ENCODE data around the gene STAT5B.
"Not testable (repeated sequence)": the region's sequence is repeated elsewhere in the genome, so short reads cannot be mapped to it uniquely, and the experiment has no call there.

Gene STAT5B

DNA sequence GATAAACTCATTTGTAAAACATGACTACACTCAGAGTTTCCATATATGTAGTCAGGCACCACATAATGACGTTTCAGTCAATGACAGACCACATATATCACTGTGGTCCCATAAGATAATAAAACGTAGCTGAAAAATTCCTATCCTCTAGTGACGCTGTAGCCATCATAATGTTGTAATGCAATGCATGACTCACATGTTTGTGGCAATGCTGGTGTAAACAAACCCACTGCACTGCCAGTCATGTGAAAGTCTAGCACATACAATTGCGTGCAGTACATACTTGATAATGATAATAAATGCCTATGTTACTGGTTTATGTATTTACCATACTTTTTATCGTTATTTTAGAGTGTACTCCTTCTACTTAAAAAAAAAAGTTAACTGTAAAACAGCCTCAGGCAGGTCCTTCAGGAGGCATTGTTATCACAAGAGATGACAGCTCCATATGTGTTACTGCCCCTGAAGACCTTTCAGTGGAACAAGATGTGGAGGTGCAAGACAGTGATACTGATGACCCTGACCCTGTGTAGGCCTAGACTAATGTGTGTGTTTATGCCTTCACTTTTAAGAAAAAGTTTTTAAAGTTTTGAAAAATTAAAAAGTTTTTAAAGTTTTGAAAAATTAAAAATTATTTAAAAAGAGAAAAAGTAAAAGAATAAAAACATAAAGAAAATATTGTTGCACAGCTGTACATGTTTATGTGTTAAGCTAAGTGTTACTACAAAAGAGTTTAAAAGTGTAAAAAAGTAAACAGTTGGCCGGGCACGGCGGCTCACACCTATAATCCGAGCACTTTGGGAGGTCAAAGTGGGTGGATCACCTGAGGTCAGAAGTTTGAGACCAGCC lies 9.0 kb downstream of the STAT5B start:
- H3K4me3 ChIP-seq (ENCODE audit: low read depth, low read length): no peak overlapping the region
- TF ChIP-seq, protein P1, sequence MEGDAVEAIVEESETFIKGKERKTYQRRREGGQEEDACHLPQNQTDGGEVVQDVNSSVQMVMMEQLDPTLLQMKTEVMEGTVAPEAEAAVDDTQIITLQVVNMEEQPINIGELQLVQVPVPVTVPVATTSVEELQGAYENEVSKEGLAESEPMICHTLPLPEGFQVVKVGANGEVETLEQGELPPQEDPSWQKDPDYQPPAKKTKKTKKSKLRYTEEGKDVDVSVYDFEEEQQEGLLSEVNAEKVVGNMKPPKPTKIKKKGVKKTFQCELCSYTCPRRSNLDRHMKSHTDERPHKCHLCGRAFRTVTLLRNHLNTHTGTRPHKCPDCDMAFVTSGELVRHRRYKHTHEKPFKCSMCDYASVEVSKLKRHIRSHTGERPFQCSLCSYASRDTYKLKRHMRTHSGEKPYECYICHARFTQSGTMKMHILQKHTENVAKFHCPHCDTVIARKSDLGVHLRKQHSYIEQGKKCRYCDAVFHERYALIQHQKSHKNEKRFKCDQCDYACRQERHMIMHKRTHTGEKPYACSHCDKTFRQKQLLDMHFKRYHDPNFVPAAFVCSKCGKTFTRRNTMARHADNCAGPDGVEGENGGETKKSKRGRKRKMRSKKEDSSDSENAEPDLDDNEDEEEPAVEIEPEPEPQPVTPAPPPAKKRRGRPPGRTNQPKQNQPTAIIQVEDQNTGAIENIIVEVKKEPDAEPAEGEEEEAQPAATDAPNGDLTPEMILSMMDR (IDR thresholded peaks at IDR 0.05; ENCODE audit: low read depth, low read length): no peak
- peak; percentile 82 for DNase-seq (ENCODE audit: low read depth, low spot score)
- in situ Hi-C loops (cut with HindIII; ENCODE audit: low sequenced_read_pairs): no loop called here

DNA sequence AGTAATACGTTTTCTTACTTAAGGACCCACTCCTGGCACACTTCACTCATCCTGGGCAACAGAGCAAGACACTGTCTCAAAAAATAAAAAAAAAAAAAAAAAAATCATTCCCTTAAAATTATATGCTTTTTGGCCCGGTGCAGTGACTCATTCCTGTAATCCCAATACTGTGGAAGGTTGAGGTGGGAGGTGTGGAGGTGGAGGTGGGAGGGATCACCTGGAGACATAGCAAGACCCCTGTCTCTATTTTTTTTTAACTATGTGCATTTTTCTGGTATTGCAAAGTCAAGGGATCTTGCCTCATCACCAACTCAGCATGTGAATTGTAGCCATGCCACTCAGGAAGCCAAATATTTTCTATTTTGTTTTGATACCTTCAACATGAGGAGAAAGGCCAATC lies 9.7 kb downstream of the STAT5B start:
- DNase-seq (ENCODE audit: low read depth, low spot score): no peak
- TF ChIP-seq, protein P1 (IDR thresholded peaks at IDR 0.05; ENCODE audit: low read depth, low read length): no peak
- H3K4me3 ChIP-seq (ENCODE audit: low read depth, low read length): no peak overlapping the region
- in situ Hi-C loops (cut with HindIII; ENCODE audit: low sequenced_read_pairs): no loop called here

DNA sequence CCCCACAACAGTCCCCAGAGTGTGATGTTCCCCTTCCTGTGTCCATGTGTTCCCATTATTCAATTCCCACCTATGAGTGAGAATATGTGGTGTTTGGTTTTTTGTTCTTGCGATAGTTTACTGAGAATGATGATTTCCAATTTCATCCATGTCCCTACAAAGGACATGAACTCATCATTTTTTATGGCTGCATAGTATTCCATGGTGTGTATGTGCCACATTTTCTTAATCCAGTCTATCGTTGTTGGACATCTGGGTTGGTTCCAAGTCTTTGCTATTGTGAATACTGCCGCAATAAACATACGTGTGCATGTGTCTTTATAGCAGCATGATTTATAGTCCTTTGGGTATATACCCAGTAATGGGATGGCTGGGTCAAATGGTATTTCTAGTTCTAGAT lies 11.8 kb downstream of the STAT5B start:
- H3K4me3 ChIP-seq (ENCODE audit: low read depth, low read length); DNase-seq (ENCODE audit: low read depth, low spot score); in situ Hi-C loops (cut with HindIII; ENCODE audit: low sequenced_read_pairs): not testable (repeated sequence)

DNA sequence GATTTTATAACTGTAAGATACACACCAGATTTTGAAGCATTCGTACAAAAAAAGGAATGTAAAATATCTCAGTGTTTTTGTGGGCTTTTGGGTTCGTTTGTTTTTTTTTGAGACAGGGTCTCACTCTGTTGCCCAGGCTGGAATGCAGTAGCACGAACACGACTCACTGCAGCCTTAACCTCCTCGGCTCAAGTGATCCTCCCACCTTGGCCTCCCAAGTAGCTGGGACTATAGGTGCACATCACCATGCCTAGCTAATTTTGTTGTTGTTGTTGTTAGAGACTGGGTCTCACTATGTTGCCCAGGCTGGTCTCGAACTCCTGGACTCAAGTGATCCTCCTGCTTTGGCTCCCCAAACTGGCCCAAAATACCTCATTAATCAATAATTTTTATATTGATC lies 15.9 kb downstream of the STAT5B start:
- TF ChIP-seq, protein P1 (IDR thresholded peaks at IDR 0.05; ENCODE audit: low read depth, low read length): no peak
- no peak for DNase-seq (ENCODE audit: low read depth, low spot score)
- in situ Hi-C loops (cut with HindIII; ENCODE audit: low sequenced_read_pairs): no loop called here
- H3K4me3 ChIP-seq (ENCODE audit: low read depth, low read length): no peak overlapping the region

DNA sequence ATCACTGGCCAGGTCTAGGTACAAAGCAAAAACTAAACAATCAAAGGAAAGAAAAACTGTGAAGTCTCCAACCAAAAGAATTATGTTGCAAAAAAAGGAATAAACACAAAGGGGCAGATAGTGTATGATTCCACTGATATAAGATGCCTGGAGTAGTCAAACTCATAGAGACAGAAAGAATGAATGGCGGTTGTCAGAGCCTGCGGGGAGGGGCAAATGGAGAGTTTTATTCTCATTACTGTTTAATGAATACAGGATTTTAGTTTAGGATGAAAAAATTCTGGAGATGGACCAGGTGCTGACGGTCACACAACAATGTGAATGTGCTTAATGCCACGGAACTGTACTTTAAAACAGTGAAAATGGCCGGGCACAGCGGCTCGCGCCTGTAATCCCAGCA lies 20.7 kb downstream of the STAT5B start:
- TF ChIP-seq, protein P1 (IDR thresholded peaks at IDR 0.05; ENCODE audit: low read depth, low read length): no peak
- DNase-seq (ENCODE audit: low read depth, low spot score): no peak
- in situ Hi-C loops (cut with HindIII; ENCODE audit: low sequenced_read_pairs): no loop called here
- no peak overlapping the region for H3K4me3 ChIP-seq (ENCODE audit: low read depth, low read length)

DNA sequence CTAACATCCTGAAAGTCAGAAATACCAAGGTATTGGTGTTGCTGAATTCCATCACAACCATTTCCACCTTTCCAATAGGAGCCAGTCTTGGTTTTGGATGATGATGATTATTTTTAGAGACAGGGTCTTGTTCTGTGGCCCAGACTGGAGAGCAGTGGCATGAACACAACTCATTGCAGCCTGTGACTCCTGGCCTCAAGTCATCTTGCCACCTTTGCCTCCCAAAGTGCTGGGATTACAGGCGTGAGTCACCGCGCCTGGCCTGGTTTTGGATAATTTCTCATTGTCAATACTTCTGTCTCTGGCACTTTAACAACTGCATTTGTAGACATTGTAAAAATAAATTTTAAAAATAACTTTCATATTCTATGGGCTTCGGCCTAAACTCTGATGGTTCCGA lies 22.6 kb downstream of the STAT5B start:
- no peak for DNase-seq (ENCODE audit: low read depth, low spot score)
- in situ Hi-C loops (cut with HindIII; ENCODE audit: low sequenced_read_pairs): no loop called here
- TF ChIP-seq, protein P1 (IDR thresholded peaks at IDR 0.05; ENCODE audit: low read depth, low read length): no peak
- H3K4me3 ChIP-seq (ENCODE audit: low read depth, low read length): no peak overlapping the region

Measured in astrocyte of the spinal cord (primary cell).